NOMO-1 (cell line): Measurements from ENCODE around the gene ODAM.
"Not testable (repeated sequence)": the region's sequence is repeated elsewhere in the genome, so short reads cannot be mapped to it uniquely, and the experiment has no call there.

Source experiments
- DNase-seq, 2 experiments: peaks; one replicate each; lab custom pipeline; 2025; ENCODE audit not compliant: unreplicated experiment in 2 of 2; lab: John Stamatoyannopoulos, UW

Gene ODAM, protein sequence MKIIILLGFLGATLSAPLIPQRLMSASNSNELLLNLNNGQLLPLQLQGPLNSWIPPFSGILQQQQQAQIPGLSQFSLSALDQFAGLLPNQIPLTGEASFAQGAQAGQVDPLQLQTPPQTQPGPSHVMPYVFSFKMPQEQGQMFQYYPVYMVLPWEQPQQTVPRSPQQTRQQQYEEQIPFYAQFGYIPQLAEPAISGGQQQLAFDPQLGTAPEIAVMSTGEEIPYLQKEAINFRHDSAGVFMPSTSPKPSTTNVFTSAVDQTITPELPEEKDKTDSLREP

GRCh38 chr4:70195425-70195824 lies at the start of gene ODAM:
Gene ODAM (plus strand): TSS chr4:70195725. CDS start chr4:70196544, 819 bp downstream.
- DNase-seq: no peak

- no peak for DNase-seq
Measured at GRCh38 chr4:70151271-70151670, 44.3 kb upstream of the ODAM start.

GRCh38 chr4:70152088-70152487 lies 43.4 kb upstream of the ODAM start:
- no peak for DNase-seq

DNA sequence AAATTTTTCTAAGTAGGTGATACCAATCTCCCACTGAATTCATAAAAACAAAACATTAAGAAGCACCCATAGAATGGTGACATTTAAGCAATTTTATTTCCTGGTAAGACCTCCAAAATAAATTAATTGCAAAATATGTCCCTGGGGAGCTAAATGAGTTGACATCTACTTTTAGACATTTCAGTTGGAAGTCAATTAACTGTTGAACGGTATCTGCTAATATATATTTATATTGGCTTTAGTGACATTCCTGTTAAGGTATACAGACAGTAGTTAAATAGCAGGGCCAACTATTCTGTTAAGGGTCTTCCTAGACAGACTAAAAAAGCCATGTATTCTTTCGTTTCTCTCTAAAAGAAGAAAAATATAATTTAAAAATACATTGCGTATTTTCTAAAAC lies 41.6 kb upstream of the ODAM start, which contains the start of gene PRR27:
Gene PRR27 (plus strand): TSS at position 301 of the 400 bp plus-strand sequence. CDS start 139 bp downstream, outside the sequence.
- no peak for DNase-seq

DNA sequence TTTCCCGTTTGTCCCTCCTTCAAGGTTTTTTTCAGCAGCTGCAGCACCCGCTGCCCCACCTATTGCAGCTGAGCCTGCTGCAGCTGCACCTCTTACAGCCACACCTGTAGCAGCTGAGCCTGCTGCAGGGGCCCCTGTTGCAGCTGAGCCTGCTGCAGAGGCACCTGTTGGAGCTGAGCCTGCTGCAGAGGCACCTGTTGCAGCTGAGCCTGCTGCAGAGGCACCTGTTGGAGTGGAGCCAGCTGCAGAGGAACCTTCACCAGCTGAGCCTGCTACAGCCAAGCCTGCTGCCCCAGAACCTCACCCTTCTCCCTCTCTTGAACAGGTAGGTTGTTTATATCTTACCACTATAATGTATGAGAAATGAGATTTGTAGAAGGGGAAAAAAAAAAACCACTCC lies 36.9 kb upstream of the ODAM start:
- DNase-seq: no peak

DNA sequence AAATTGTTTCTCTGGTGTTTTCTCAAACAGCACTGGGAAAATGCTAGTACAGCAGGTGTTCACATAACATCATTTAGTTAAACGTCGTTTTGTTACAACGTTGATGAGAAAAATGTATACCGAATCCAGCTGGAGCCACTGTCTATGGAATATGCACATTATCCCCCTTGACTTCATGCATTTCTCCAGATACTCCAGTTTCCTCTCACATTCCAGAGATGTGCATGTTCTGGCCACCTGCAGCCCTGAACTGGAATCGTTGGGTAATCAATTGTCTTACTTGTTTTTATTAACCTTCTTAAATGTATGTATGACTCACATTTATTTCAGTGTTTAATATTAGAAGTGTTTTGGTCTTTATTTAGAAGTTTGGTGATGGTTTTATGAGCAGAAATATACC lies 18.4 kb upstream of the ODAM start:
- DNase-seq: no peak

GRCh38 chr4:70178075-70178660 lies 17.4 kb upstream of the ODAM start:
- DNase-seq: no peak

- no peak for DNase-seq
Measured at GRCh38 chr4:70179811-70180210, 15.7 kb upstream of the ODAM start.

DNA sequence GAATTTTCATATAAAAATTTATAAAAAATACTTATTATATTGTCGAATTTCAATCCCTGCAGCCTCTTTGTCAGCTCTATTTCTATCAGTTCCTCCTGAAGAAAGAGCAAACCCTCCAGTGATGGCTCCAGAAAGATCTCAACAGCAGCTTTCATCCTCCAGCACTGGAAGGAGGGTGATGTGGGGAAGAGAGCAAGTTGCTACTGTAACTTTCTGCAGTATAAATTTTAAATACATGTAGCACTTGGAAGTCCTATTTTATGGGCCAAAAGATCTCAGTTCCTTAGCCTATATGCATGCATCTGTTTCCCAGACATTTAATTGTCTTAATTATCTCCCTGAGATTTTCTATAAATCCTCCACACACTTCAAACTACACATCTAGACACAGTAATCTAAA lies 13.7 kb upstream of the ODAM start:
- DNase-seq: no peak

DNA sequence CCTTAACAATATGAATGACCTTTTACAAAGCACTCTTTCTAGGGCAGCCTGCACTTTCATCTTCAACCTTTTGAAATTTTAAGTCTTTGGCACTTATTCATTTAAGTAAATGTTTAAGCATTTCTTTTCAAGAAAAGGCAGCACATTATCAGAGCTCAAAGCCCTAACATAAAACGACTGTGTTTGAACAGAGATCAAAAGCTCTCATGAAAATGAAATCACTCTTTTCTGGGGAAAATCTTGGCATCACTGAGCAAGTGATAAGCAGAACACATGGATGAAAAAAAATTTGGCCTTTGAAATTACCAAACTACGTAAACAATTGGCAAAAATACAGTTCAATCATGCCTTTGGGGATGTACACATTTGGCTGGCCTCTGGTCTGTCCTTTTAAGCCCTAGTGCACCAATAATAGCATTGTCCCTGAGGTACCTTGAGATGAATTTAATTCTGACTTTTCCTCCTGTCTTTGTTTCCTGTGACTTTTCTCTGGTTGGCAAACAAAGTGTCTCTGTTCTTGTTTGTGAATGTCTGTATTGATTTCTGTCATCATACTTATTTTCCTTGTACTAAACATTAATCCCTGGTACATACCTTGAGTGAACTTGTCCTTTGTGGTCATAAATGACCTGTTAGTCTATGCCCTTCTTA lies 12.9 kb upstream of the ODAM start:
- no peak for DNase-seq

- DNase-seq: peak in 1 of 2 experiments; percentile 42
Measured at GRCh38 chr4:70183168-70183939, 12.2 kb upstream of the ODAM start.

DNA sequence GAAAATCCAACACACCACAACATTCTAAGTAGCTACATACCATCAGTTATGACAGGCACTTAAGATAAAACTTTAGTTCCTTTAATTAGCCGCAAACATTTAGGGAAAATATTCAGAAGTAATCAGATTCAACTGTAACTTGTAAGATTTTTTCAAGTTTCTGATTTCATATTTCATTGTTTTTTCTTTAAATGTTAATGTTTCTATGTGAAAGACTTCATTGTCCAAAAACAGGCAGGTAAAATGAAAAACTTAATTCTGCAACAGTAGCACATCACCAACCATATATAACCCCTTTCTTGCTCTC lies 11.6 kb upstream of the ODAM start:
- DNase-seq: no peak

- DNase-seq: no peak
Measured at GRCh38 chr4:70187216-70187615, 8.3 kb upstream of the ODAM start.

- DNase-seq: no peak
Measured at GRCh38 chr4:70190579-70190978, 4.9 kb upstream of the ODAM start.

- no peak for DNase-seq
Measured at GRCh38 chr4:70191647-70192046, 3.9 kb upstream of the ODAM start.

- DNase-seq: no peak
Measured at GRCh38 chr4:70192895-70193294, 2.6 kb upstream of the ODAM start.

GRCh38 chr4:70196857-70197256 lies 1.3 kb downstream of the ODAM start:
- DNase-seq: no peak

GRCh38 chr4:70197842-70198241 lies 2.3 kb downstream of the ODAM start:
- DNase-seq: no peak

DNA sequence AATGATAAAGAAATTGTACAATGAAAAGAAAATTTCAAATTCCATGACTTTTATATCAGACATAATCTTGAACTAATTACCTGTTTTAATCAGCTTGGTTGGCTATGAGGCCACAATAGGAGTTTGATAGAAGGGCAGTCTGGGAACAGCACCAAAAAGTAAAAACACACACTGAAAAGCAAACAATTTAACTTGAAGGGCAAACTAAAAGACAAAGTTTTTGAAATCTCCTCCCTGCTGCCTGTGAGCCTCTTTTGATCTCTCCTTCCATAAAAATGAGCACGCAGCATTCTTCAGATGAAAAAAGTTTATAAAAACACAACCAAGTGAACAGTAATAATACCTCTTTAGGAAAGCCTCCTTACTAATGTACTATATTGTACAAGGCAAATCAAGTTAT lies 8.1 kb downstream of the ODAM start:
- DNase-seq: no peak

DNA sequence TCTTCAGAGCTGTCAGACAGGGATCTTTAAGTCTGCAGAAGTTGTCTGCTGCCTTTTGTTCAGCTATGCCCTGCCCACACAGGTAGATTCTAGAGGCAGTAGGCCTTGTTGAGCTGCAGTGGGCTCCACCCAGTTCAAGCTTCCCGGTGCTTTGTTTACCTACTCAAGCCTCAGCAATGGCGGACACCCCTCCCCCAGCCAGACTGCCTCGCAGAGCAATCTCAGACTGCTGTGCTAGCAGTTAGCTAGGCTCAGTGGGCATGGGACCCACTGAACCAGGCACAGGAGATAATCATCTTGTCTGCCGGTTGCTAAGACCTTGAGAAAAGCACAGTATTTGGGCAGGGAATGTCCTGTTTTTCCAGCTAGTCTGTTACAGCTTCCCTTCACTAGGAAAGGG lies 17.2 kb downstream of the ODAM start:
- DNase-seq: not testable (repeated sequence)

DNA sequence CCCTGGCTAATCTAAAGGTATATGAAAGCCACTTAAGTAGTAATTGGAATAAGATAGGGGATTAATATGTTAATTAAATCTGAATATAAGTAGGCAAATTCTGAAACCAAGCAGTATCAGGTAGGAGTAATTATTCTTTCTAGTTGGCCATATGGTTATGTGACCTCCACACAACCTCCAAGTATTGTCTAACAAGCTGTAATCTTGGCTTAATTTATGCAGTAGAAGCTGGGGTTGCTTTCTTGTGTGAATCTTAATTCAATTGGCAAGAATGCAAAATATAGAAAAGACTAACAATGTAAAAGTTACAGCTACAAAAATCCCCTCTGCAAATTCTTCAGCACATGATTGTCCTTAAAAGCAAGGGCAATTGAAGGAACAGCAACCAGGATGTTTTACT lies 20.6 kb downstream of the ODAM start:
- DNase-seq: not testable (repeated sequence)
